AG04449 (cell line): ENCODE measurements around the gene SFT2D3.

Experiments
- CTCF ChIA-PET: fragments of 350-600 bp; formaldehyde crosslinking; extraction: SDS; loops from one replicate; lab custom pipeline; 2021; ENCODE audit warnings: antibody characterized with exemption; lab: Yijun Ruan, JAX
- POLR2A ChIA-PET: fragments of 400-600, 350-600 bp; formaldehyde crosslinking; extraction: SDS; loops from one replicate; lab custom pipeline; 2020; ENCODE audit warnings: antibody characterized with exemption, inconsistent platforms; lab: Yijun Ruan, JAX
- DNase-seq: peaks from one replicate; pipeline ENCODE4 v3.0.0-alpha.2; 2010; ENCODE audit warnings: low read depth, low spot score
- H3K4me3 ChIP-seq: 2 replicates; pipeline ENCODE4 v1.5.1; 2011; ENCODE audit warnings: low read depth, mild to moderate bottlenecking, control low read depth, low read length
- CTCF ChIP-seq: IDR thresholded peaks from one replicate; pipeline ENCODE4 v1.5.1; 2011; ENCODE audit warnings: mild to moderate bottlenecking, moderate library complexity, low read length, control low read depth, inconsistent platforms; ENCODE audit not compliant: insufficient read depth; ENCODE audit errors: missing control alignments

Gene SFT2D3

GRCh38 chr2:127722807-127723206 is 21.5 kb downstream of the SFT2D3 start:
- ChIA-PET CTCF (interaction anchor here (1.6 kb wide), 1 partner anchor 9 kb away, joined by 3 read pairs; no protein-coding TSS in a partner anchor), POLR2A (no interaction called here)
- DNase-seq, result no peak
- no peak for TF ChIP-seq CTCF
- H3K4me3 ChIP-seq, result no peak overlapping the region

- H3K4me3 ChIP-seq, result no peak overlapping the region
- ChIA-PET CTCF (interaction anchor here (0.9 kb wide), 1 partner anchor 29 kb away, joined by 3 read pairs; no protein-coding TSS in a partner anchor), POLR2A (no interaction called here)
- TF ChIP-seq CTCF, result no peak
- DNase-seq, result no peak
These were observed 25.0 kb downstream of the SFT2D3 start for GRCh38 chr2:127726158-127726880.

- no peak for TF ChIP-seq CTCF
- no peak overlapping the region for H3K4me3 ChIP-seq
- POLR2A ChIA-PET, result no interaction called here
- DNase-seq, result no peak
- CTCF ChIA-PET, result no interaction called here
These were observed 32.0 kb downstream of the SFT2D3 start for GRCh38 chr2:127733113-127733815.

- DNase-seq, result no peak
- CTCF ChIA-PET, result interaction anchor here (0.9 to 1.0 kb wide), 2 partner anchors 15 to 32 kb away, joined by 3 to 5 read pairs; partner anchors contain the start of gene SFT2D3
- no peak overlapping the region for H3K4me3 ChIP-seq
- POLR2A ChIA-PET, result no interaction called here
- no peak for TF ChIP-seq CTCF
These were observed 32.7 kb downstream of the SFT2D3 start for GRCh38 chr2:127733816-127734537.

- POLR2A ChIA-PET, result no interaction called here
- no peak for DNase-seq
- H3K4me3 ChIP-seq, result no peak overlapping the region
- CTCF ChIA-PET, result no interaction called here
- TF ChIP-seq CTCF, result no peak
These were observed 33.7 kb downstream of the SFT2D3 start for GRCh38 chr2:127735044-127735443.
